GM19452 (cell line): ENCODE results near the gene DYNC1LI1.
A peak's percentile ranks its signal among the peaks of the same experiment; 100 is the strongest.

ENCODE experiments used
- ATAC-seq: cut with Tn5 transposase; IDR thresholded peaks from one replicate; pipeline ENCODE4 v1.9.1; 2021; ENCODE audit not compliant: unreplicated experiment

The DYNC1LI1 gene

DNA sequence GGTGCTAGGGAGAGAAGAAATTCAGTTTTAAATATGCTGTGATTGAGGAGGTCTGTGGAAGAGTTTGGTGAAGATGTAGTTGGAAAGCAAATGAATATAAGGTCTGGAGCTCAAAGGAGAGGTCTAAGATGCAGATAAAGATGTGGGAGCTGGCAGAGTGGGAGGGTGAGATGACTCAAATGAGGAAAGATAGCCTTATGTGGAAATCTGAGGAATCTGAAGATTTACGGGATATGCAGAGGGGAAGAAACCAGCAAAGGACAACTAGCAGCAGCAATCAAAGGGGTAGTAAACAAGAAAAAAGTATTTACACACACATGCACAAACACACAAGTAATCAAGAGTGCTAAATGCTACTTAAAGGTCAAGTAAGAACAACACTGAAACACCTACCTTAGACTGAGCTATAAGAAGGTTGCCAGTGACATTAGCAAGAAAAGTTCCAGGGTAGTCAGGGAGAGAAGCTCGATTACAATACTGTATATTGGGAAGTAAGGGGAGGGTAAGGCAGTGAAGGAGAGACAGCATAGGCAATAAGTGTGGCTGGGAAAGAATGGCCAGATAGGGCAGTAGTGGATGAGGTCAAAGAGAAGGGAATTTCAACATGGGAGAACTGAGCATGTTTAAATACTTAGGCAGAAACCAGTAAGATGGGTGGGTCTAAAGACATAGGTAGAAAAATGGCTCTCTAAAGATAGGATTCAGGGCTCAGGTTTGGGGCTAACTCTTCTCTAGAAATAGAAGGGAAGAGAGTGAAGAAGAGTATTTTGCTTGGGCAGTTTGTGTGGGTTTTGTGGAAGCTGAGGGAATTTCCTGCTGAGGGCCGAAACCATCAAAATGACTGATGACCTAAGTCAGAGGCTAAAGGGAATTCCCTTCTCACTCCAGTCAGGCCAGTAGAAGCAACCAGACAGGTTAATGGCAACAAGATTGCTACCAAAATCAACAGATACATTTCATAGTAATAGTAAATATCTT lies 76.9 kb downstream of the DYNC1LI1 start:
- peak; percentile 69 for ATAC-seq

DNA sequence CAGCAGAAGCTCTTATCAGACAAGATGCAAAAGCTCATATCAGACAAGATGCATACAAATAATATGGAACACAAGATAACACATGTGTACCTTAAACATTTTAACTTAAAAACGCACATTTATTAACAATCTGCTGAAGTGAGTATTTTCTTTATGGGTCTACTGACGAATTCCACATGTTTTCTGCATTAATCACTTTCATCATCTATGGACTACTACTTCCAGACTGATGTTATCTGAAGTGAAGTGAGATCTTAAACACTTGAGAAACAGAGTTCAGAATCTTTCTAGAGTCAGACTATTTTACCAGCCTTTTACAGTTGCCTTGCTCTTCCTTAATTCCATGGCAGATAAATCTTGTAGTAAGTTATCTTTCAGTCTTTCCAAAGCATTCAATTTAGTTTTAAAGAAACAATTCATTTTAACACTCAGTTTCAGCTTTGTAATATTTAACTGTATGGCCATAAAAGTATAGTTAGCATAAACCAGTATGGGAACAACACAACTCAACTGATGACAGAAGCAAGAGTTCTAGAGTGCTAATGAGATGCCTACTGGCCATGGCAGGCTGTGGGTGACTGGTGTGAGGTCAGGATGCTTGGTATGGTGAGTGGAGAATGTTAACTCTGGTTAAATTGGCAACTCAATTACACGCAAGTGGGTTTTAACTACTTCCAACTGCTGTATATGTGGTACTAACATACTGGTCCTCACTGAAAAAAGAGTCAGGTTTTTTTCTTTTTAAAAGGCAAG lies 77.8 kb downstream of the DYNC1LI1 start:
- ATAC-seq = no peak

DNA sequence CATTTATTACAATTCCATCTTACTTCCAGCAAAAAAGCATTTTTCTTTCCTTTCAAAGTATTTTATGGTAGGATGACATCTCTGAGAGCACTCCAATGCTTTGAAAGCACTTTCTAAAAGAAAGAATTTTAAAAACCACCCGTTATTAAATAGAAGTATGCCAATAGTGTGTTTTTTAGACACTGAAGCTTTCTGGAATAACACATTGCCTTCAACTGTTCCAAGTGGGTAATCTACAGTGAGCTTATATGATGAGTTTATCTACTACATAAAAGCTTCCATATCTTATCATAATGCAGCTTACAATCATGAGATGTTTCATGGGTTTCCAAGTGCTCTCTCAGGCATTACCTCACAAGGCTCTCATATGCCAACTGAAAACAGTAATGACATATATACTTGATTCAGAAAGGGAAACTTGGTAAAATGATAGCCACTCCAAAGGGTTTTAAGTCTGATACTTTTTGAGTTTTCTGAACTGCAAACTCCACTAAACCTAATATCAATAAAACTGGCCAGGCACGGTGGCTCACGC lies 82.1 kb downstream of the DYNC1LI1 start:
- ATAC-seq = no peak

DNA sequence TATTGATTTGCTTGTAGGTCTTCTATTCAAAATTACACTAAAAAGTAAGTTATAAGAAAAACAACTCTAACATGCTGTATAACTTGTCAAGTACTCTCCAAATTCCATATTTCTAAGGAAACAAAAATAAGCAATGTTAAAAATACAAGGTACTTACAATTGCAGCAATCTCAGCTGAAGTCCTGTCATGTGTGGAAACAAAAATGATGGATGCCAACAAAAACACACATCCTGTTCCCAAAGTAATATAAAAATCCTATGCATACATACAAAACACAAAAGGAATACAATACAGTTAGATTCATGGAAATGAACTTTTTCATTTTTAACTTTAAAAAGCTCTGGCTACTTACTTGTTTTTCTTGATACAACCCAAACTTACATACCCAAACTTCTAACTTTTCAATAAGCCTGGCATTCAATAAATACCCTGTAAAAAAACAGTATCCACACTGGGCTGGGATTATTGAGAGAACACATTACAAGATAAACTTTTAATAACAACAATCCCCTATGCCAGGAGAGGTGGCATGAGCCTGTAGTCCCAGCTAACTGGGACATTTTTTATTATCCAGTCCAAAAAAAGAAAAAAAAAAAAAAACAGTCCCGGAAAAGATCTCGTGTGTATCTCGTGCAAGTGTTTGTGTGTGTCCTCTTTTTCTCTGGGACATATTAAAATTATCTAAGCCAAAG lies 82.7 kb downstream of the DYNC1LI1 start:
- ATAC-seq = no peak

DNA sequence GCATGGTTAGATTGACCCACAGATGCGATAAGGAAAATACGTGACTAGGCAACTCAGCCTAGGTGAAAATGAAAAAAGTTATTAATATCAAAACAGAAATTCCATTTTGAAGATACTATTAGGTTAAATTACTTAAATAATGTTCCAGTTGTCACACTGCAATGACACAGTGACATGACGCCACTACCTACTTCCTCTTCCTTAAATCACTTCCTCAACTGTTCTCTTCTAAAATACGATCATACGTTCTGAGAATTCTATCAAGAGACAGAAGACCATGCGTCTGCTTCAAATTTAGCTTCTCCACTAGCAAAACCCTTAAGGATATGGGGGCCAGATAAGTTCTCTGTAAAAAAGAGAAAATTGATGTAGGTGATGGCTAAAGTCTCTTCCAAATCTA lies 86.2 kb downstream of the DYNC1LI1 start:
- no peak for ATAC-seq

DNA sequence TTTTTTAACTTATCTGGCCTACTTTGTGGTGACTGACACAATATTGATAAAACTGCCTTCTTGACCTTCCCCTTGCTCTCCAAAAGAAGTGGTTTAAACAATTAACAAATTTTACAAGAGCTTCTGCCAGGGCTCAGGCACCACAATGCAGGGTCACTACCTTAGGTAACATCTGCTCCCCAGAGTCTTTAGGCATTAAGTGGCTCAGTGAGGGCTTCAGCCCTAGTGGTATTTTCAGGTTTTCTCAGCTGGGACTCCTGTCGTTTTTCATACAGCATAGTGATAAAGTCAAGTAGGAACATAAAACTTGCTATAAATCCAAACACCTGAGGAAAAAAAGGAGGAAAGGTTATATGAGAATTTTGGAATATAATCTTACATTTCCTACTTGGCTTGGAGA lies 86.9 kb downstream of the DYNC1LI1 start:
- ATAC-seq = no peak

DNA sequence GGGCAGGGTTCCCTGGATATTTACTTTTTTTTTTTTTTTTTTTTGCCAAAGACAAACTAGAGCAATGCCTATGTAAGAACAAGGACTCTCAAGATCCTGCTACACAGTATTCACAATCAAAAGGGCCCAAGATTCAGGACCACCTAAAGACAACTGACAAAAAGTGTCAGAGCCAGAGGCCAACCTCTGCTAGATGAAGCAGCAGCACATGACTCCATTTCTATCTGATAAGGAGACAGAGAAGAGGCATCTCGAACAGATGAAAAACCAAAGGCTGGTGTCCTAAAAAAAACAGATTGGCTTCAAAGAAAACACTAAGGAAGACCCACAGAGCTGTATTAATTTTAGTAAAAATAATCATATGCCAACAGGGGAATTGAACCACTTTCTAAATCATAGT lies 88.0 kb downstream of the DYNC1LI1 start:
- no peak for ATAC-seq

DNA sequence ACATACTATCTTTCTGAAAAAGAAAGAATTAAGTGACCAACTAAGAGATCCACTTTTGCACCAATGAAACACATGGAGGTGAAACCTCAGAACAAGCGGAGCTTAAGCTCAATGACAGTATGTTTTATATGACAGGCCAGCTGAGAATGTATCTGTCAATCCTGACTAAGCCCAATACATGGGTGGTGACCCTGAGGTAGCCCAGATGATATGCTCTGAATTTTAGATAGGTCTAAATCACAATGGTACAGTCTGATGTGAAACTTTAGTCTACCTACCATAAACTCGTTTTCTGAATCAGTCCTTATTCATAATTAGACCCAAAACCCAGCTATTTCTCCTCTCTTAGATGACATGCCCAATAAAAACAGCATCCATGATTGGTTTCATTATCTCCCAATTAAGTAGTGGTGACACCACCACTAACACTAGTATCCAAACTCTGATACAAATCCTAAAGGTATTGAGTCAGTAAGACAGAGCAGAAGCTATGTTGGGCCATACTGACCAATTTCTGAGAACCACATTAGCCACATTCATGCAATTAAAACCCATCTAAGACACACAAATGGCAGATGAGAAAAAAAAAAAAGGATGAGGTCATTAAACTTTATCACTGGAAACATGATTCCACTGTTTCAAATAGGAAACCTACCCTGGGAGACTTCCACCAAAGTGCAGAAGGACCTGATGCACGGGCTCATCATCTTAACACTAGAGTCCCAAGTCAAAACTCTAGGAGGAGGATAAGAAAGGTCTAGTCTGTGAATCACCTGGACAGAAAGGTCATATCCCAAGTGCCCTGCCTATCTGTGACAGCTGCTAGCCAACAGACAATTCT lies 88.6 kb downstream of the DYNC1LI1 start:
- ATAC-seq = no peak

DNA sequence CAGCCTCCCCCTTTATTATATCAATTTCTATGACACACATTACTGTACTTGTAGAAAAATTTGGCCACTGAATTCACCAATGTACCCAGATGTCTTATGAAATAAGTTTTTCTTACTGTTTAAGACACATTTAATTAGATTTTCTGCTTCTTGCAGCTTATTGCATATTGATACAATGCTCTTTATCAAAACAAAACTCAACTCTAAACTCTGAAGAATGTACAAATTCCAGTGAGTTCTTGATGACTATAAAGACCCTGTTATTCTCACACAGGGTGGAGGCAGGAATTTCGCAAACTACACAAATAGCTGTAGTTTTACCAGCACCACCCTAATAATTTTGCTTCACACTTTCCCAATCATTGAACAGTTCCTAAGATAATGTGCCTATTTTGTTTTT lies 90.1 kb downstream of the DYNC1LI1 start:
- ATAC-seq = no peak
